GM12878 (cell line): ENCODE results near the gene NDC1. TPM values are rescaled to one million over a fixed set of nuclear protein-coding genes. Genes with fewer than 3 reads are reported as not detected.
A peak's percentile ranks its signal among the peaks of the same experiment; 100 is the strongest.

ENCODE experiments used
- CBX3 ChIP-seq: fragments of 200-600 bp; sonication (generic); IDR thresholded peaks from 2 replicates; pipeline ENCODE4 v1.6.1; 2016; ENCODE audit warnings: low read depth, borderline replicate concordance
- CBX5 ChIP-seq: sonication (generic); IDR thresholded peaks from 2 replicates; pipeline ENCODE4 v1.6.1; 2016; ENCODE audit warnings: low read depth, moderate library complexity, mild to moderate bottlenecking, inconsistent platforms
- GATAD2B ChIP-seq: fragments of 450-650 bp; conservative IDR thresholded peaks from 2 replicates; pipeline ENCODE4 v1.6.1; 2017; ENCODE audit warnings: low read depth, mild to moderate bottlenecking, moderate library complexity
- HDAC6 ChIP-seq: fragments of 200-600 bp; sonication (generic); IDR thresholded peaks from one replicate; pipeline ENCODE4 v1.8.0; 2017; ENCODE audit warnings: antibody characterized with exemption; ENCODE audit not compliant: unreplicated experiment
- IRF3 ChIP-seq: fragments of 450-650 bp; IDR thresholded peaks from 2 replicates; pipeline ENCODE4 v1.6.1; 2014; ENCODE audit warnings: mild to moderate bottlenecking
- NR2C1 ChIP-seq: fragments of 450-650 bp; IDR thresholded peaks from 2 replicates; pipeline ENCODE4 v1.6.1; 2017; ENCODE audit warnings: antibody characterized with exemption, mild to moderate bottlenecking, moderate library complexity
- NRF1 ChIP-seq: conservative IDR thresholded peaks from 2 replicates; pipeline ENCODE4 v1.6.1; 2011; ENCODE audit warnings: mild to moderate bottlenecking, low read depth, low read length, improper control_type of control experiment
- PKNOX1 ChIP-seq: fragments of 450-650 bp; IDR thresholded peaks from 2 replicates; pipeline ENCODE4 v1.6.1; 2016; ENCODE audit warnings: mild to moderate bottlenecking
- PML ChIP-seq: IDR thresholded peaks from 2 replicates; pipeline ENCODE4 v1.6.1; 2012; ENCODE audit warnings: low read length, inconsistent platforms
- POLR2A ChIP-seq: IDR thresholded peaks from 2 replicates; pipeline ENCODE4 v1.6.1; 2011; ENCODE audit warnings: low read depth, mild to moderate bottlenecking, low read length
- ZNF592 ChIP-seq: fragments of 450-650 bp; IDR thresholded peaks from 2 replicates; pipeline ENCODE4 v1.6.1; 2017; ENCODE audit warnings: mild to moderate bottlenecking, moderate library complexity
- ZNF687 ChIP-seq: fragments of 450-650 bp; IDR thresholded peaks from 2 replicates; pipeline ENCODE4 v1.6.1; 2017; ENCODE audit warnings: mild to moderate bottlenecking, moderate library complexity
- polyA plus RNA-seq, 11 experiments: library from polyadenylated mRNA; depleted of rRNA in 4 of 11; unstranded in 6 of 11; stranded (reverse) in 5 of 11; fragments of >200 nt; fragmentation: Nextera tagmentation in 4 of 11; fragmentation: Illumina TruSeq in 1 of 11; extraction: Ambion mirVana in 4 of 11; extraction: Trizol in 1 of 11; gene quantifications; 1 replicate in 1 of 11; 2 replicates in 10 of 11; pipeline versions ENCODE4 v1.2.1 to v1.2.3, GENCODE V29; 2011 to 2016; ENCODE audit warnings: inconsistent platforms in 2 of 11, missing spikeins in 2 of 11, low read depth in 1 of 11
- total RNA-seq, 4 experiments: library from RNA; depleted of rRNA in 3 of 4; stranded (reverse); fragments of >200 nt in 3 of 4; fragmentation: Illumina TruSeq in 1 of 4; extraction: Trizol in 1 of 4; gene quantifications; 2 replicates each; pipeline versions ENCODE4 v1.2.1 to v1.2.3, GENCODE V29; 2013 to 2021
- TF ChIP-seq, protein P1 (sequence below): IDR thresholded peaks from 2 replicates; pipeline ENCODE4 v1.6.1; 2011; ENCODE audit warnings: borderline replicate concordance, low read depth, mild to moderate bottlenecking, moderate library complexity, low read length; ENCODE audit not compliant: insufficient read depth, poor library complexity, severe bottlenecking
- TF ChIP-seq, protein P2 (sequence below): fragments of 450-650 bp; IDR thresholded peaks from 2 replicates; pipeline ENCODE4 v1.6.1; 2017; ENCODE audit warnings: antibody characterized with exemption, mild to moderate bottlenecking, moderate library complexity

The NDC1 gene
- total and polyA plus RNA-seq, 10 of the 15 experiments (the other 5 are each of a cell fraction or from before 2014, with no cell fraction given) = 20.2 to 77.6 (median 47.1) TPM

GRCh38 chr1:53837924-53838653 lies at the start of gene NDC1 (continued):
- TF ChIP-seq, protein P1, sequence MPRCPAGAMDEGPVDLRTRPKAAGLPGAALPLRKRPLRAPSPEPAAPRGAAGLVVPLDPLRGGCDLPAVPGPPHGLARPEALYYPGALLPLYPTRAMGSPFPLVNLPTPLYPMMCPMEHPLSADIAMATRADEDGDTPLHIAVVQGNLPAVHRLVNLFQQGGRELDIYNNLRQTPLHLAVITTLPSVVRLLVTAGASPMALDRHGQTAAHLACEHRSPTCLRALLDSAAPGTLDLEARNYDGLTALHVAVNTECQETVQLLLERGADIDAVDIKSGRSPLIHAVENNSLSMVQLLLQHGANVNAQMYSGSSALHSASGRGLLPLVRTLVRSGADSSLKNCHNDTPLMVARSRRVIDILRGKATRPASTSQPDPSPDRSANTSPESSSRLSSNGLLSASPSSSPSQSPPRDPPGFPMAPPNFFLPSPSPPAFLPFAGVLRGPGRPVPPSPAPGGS = no peak
- TF ChIP-seq PML = no peak
- TF ChIP-seq, protein P2, sequence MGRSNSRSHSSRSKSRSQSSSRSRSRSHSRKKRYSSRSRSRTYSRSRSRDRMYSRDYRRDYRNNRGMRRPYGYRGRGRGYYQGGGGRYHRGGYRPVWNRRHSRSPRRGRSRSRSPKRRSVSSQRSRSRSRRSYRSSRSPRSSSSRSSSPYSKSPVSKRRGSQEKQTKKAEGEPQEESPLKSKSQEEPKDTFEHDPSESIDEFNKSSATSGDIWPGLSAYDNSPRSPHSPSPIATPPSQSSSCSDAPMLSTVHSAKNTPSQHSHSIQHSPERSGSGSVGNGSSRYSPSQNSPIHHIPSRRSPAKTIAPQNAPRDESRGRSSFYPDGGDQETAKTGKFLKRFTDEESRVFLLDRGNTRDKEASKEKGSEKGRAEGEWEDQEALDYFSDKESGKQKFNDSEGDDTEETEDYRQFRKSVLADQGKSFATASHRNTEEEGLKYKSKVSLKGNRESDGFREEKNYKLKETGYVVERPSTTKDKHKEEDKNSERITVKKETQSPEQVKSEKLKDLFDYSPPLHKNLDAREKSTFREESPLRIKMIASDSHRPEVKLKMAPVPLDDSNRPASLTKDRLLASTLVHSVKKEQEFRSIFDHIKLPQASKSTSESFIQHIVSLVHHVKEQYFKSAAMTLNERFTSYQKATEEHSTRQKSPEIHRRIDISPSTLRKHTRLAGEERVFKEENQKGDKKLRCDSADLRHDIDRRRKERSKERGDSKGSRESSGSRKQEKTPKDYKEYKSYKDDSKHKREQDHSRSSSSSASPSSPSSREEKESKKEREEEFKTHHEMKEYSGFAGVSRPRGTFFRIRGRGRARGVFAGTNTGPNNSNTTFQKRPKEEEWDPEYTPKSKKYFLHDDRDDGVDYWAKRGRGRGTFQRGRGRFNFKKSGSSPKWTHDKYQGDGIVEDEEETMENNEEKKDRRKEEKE = no peak
- peak; percentile 94 for TF ChIP-seq POLR2A
- peak; percentile 28; the same call in 1 of the 2 replicates for TF ChIP-seq NRF1
- peak; percentile 44; the same call in 1 of the 2 replicates for TF ChIP-seq ZNF687
- TF ChIP-seq IRF3 = peak; percentile 73; the same call in 1 of the 2 replicates
- peak; percentile 82 for TF ChIP-seq HDAC6
- no peak for TF ChIP-seq CBX5
- peak; percentile 87 for TF ChIP-seq NR2C1
- TF ChIP-seq PKNOX1 = no peak
- peak; percentile 95 for TF ChIP-seq GATAD2B
- TF ChIP-seq CBX3 = no peak
- peak; percentile 96 for TF ChIP-seq ZNF592
